Epidermal melanocyte (primary cell): ENCODE data around the gene HOXA4.
A peak's percentile ranks its signal among the peaks of the same experiment; 100 is the strongest.

Experiments
- DNase-seq: peaks from one replicate; pipeline ENCODE4 v3.0.0; 2011; ENCODE audit warnings: low spot score; ENCODE audit not compliant: insufficient read length

Gene HOXA4

DNA sequence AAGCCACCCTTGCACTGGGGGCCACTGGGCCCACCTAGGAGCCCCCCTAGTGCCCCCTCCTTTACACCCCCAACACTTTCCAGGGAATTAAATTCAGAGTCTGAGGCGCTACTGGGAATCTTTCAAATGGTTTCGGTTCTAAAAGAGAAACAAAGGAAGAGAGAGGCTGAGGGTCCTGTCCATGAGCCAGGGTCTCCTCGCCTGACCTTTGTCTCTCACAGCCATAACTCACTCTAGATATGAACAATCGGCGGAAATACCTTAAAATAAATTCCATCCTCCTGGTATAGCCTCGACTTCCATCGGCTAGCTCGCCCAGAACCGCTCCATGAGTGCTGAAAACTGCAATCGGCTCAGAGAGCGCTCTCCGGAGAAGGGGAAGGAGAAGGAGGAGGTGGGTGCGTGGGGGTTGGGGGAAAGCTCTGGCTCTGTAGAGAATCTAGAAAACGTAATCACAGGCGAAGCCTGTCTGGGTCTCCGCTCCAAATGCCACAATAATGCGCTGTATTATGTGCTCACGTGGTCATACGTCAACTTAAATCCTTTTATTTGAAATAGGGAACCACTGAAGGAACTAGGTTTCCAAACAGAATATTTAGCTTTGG, 12.6 kb downstream of the HOXA4 start:
- no peak for DNase-seq

DNA sequence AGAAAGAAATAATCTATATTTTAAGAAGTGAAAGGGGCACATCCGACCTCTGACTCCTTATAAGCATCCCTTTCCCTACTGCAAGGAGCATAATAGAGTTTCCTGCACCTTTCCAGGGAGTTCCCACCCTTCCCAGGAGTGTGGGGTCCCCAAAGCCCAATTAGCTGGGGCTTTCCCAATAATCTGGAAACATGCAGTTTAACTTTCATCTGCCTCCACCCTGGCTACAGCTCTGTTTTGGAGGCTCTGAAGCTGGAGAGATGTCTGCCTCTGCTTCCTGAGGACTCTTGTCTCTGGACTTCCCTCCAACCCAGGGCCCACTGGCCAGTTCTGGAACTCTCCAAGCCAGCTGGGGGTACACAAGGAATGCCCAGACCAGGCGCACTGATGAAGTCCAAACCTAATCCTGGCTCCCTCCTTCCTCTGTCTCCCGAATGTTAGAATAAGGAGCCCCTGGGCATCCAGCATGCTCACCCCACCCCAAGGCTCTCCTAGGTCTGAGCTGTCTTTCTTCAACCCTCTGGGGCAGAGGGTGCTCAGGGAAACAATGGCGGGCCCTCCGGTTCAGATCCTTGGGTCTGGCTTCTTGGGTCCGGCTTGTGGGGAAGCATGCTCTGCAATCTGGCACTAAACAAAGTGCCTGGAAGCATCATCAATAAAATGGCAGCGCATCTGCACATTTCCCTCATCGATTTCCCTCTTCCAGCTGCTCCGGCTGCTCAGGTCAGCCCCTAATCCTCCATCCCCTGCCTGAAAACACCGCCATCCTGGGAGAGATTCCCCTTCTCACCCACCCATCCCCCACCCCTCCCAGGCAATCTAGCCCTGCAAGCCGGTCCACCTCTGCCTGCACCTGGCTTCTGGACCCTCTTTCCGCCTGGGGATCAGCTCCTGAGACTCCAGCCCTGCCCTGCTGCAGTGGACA, 13.3 kb downstream of the HOXA4 start:
- no peak for DNase-seq

DNA sequence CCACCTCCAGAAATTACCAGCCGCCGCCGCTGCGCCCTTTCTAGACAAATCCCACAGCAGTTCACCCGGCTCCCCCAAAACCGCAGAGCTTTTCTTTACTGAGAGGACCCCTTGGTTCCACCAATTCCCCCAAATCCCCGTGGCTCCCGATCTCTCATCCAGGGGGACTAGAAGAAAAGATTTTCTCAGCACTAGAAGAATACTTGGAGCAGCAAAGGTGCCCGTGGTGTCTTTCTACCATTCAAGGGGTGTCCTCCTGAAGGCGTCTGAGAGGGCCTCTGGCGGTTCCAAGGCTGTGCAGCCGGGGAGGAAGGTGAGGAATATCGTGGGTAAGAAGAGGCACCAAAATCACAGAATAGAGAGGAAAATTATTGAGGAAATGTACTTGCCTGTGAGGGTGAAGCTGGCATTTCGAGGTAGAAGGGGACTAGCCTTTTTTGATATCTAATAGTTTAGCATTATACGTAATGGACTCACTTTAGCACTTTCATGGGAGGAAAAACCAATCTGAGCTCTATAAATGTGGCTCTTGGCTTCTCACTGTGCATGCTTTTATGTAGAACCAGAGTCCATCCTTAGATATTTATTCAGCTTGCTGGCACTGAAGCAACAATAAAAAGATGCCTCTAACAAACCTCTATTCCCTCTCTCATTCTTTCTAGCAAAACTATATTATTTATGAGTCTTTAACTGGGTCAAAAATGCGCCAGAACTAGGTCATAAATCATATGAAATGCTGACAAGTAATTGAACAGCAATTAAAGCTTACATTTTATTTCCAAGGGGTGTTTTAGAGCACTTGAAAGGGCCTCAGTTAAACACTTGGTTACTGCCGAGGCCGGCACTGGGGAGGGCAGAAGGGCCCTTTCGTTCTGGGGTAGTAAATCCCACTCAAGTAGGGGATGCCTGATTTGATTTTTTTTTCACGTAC, 14.3 kb downstream of the HOXA4 start:
- no peak for DNase-seq

DNA sequence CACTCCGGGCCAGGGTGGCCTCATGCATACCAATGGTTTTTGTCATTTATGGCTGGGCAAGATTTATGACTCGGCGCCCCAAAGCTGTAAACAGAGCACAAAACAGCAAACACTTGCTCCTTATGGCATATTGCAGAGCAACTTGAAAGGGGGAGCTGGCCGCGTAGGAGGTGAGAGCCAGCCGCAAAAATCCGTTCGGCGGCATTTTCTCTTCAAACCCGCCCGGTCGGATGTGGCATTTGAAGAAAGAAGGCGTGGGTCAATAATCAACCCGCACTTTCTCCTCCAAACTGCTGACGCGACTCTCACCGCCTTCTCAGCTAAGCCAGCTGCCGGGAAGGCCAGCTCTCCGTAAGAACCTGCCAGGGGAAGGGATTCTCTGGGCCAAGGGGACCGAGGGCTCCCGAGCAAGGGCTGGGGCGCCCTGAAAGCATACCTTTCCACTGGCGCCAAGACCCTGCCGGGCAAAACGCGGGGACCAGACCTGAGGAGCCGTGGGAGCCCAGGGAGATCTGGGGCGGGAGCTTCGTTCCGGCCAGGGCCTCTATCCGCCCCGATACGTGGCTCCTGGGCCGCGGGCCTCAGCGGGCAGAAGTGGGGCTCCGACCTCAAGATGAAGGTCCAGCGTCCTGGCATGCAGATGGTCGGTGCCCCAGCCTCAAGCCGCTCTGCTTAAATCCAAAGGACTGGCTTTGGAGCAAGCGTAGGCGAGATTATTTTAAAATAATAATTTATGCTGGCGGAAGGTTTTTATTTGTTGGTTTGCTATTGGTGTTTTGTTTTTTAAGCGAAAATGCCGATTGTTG, 15.1 kb downstream of the HOXA4 start:
- DNase-seq: no peak

DNA sequence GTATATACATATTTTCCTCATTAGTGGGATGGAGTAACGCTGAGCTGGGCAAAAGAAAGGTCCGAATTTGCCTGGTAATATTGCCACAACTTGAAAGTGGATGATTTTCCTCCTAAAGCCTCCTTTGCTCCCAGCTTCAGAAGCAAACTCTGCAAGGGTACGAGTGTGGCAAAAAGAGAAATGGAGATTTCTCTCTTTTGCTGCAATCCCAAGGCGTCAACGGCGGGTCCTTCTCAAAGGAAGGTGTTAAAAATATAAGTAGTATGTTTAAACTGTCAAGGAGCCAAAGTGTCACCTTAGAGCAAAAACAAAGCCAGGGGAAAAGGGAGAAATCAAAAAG, 15.7 kb downstream of the HOXA4 start:
- no peak for DNase-seq

DNA sequence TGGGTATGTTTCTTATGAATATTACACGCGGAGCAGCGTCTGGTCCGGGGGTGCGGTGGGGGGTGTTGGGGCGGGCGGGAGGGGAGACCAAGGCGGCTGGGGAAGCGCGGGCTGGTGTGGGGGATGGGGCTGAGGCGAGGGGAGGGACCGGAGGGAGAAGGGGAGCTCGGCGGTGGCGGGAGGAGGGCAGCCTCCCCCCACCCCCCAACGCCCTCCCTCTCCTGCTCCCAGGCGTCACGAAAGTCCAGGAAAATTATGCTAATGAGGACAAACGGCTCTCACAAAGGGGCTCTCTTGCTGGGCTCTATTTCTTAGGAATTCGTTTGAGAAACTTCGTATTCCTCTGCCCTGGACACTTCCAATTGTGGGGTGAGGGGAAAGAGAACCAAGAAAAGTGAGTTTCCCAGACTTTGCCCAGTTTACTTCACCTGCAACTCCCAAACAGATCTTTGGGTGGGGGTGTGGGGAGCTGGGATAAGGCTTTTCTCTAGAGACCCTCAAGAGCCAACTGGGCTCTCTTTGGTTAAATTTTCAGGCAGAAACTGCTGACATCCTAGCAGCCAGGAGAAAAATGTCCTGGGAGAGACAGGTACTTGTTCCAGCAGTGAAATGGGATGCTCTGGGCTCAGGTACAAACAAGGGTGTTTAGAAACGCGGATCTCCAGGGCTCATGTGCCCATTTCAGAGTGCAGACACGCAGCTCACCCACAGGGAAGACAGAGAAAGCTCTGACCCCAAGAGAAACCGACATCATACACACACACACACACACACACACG, 16.4 kb downstream of the HOXA4 start:
- DNase-seq: no peak

DNA sequence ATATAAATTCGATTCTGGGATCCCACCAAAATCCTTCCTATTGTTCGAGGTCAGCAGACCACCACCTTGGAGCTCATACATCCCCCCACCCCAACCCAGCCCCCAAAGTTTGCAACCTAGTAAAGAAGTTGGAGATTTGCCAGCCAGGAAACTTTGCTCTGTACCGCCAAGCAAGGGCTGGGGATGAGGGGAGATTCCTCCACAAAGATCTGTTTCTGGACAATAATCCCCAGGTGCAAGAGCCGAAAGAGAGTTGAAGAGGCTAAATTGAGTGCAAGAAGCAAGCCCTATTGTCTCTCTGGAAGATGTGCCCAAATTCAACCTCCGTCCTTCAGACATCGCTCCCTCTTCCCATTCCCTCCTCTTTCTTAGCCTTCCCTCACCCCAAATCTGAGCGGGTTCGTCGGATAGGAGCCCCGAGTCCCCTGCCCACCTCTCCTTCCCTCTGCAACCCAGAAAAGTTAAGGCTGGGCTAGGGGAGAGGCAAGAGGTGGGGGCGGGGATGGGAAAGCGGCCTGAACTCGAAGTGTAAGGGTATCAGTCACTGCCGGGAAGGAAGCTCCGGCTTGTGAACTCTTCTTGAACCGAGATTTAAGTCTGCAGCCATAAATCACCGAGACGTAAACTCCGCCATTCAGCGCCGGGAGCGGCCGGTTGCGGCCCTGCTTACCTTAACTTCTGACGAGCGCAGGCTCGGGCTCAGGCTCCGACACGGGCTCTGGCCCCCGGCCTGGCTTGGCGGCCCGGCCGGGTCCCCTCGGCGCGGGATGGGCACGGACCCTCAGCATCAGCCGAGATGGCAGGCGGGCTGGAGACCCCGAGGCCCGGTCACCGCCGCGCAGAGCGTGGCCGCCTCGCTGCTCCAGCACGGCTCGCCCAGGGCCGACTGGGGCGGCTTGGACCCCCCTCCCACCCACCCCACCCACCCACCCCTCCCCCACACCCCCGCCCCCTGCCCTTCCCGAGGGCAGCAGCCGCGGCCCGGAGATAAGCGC, 17.3 kb downstream of the HOXA4 start:
- DNase-seq: no peak

DNA sequence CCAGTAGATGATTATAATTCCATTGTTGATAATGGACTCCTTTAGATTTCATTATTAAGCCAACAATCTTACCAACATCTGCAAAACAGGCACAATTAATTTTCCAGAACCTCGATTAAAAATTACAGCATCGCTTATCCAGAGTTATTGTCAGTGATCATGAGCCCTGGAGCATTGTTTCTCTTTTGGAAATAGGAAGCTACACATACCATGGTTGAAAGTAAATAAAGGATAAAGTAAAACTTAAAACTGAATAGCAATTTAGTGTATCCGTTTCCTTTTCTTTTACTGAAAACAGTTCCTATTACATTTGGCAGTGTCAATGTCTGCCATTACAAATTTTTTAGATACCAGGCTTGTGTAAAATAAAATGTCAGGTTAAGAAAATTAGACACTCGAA, 18.2 kb downstream of the HOXA4 start:
- no peak for DNase-seq

DNA sequence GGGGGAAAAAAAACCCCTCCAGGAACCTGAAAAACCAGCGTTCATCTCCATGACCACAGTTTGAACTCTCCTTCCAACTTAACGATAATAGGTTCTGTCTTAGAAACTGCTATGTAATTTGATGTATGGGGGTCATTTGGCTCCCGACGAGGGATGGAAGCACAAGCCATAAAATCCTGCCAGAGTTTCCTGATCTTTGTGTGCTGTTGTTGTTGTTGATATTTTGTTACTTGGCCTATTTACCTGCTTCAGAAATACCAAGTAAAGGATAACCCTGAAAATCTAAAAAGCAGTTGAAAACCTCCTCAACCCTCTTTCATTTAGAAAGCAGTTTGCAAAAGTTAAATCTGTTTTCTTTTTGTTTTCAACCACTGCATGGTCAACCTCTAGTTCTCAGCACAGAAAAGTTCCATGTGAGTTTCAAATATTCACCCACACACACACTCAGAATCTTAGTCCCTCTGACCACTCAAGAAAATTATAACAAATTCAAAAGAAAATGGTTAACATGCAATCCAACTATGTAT, 18.7 kb downstream of the HOXA4 start:
- no peak for DNase-seq

DNA sequence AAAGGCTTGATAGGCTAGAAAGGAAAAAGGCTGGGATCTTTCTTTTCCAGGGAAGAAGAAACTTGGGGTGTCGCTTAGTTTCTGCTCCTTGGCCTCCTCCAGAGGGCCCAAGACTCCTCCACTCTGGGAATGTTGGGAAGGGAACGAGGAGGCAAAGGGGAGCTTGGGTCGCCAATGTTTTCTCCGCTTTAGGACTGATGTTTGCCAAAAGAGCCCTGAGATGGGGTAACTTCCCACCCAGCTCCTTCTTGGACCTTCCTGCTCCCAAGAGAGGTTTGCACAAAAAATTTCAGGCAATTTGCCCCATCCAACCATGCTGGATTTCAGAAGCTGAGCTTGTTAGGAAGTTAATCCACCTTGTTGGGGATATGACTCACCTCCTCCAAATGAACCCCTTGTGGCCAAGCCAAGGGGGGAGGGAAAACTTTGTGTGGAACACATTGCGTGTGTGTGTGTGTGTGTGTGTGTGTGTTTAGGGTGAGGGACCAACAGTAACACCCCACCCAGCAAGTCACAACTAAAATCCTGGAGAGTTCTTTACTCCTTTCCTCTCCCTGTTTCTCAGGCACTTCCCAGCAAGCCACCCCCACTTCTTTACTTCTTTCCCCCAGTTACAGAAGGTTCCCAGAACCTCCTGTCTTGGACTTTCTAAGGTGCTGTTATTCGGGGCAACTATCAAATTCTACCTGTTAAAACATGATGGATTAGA, 19.4 kb downstream of the HOXA4 start:
- no peak for DNase-seq

DNA sequence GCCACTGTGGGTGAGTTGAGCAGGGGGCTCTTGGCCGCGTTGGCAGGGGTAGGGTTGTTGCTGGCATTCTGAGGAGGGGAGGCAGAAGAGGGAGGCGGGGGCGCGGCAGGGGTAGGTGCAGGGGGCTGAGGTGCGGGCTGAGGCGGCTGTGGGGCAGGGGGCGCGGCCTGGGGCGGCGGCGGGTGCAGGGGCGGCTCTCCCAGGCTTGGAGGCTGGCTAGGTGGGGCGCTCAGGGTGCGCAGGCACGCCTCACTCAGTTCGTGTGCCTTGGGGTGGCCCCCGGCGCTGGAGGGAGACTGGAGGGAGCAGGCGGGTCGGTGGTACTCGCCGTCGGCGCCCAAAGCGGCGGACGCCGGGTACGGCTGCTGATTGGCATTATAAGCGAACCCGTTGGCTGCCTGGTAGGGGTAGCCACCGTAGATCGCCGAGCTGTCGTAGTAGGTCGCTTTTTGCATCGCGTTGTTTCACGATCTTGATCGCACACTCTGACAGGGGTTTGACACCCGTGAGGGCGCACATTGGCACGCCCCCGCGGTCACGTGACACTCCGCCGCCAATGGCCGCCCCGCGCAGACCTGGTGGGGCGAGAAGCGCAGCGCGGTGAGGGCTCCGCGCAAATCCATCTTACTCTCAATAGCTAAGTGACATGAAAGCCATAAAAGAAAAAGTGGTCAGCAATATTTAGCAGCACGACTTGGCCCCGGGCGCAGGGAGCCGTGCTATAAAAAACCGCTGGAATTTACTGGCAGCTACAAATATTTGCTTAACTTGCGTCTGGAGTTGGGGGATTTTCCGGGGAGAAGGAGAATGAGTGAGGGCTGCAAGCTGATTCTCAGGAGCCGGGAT, 20.1 kb downstream of the HOXA4 start:
- peak; percentile 80 for DNase-seq

DNA sequence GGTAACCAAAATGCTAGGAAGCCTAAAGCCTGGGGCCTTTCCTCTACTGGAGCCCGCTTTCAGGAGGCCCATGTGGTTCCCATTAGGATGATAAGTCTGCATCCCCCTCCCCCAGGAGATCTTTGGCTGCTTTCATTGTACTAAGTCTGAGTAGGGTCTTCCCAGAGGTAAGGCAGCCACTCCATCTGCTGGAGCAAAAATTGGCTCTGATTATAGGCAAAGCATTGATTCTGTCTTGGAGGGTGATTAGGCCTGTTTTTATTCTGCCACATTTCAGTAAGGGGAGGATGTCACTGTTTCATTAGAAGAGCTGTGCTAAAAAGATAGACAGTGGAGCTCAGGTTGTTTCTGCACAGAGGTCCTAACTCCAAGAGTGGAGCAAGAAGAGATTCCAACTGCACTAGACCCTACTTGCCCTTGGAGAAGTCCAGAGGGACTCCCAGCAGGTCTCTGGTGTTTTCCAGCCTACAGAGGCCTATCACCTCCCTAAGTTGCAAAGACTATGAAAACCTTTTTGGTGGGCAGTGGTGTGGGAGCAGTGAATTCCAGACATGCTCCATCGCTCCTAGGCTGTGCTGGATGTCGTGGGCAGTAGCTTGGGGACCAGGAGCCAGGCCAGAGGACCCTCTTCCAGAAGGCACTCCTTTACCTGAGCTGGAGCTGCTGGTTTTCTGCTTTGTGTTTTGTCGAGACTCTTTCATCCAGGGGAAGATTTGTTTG, 20.9 kb downstream of the HOXA4 start:
- no peak for DNase-seq

DNA sequence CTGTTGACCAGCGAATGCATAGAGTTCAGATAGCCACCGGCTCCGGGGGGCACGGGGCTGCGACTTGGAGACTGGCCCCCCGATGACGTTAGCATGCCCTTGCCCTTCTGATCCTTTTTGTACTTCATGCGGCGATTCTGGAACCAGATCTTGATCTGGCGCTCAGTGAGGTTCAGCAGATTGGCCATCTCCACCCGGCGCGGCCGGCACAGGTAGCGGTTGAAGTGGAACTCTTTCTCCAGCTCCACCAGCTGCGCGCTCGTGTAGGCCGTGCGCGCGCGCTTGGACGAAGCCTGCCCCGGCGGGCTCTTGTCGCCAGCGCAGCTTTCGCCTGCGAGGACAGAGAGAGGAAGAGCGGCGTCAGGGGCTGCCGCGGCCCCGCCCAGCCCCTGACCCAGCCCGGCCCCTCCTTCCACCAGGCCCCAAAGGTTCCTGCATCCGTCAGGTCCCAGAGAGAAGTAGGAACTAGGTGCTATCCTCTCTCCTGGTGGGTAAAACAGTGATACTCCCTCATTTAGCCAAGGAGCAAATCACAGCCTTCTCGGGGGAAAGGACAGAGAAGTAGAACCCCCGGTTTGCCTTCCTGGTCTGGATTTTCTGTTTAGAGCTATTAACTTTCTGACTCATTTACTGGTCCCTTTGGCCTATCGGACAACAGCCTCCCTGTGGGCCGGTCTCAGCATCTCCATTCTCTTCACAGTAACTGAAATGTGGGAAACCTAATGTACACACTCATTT, 22.0 kb downstream of the HOXA4 start:
- DNase-seq: no peak

DNA sequence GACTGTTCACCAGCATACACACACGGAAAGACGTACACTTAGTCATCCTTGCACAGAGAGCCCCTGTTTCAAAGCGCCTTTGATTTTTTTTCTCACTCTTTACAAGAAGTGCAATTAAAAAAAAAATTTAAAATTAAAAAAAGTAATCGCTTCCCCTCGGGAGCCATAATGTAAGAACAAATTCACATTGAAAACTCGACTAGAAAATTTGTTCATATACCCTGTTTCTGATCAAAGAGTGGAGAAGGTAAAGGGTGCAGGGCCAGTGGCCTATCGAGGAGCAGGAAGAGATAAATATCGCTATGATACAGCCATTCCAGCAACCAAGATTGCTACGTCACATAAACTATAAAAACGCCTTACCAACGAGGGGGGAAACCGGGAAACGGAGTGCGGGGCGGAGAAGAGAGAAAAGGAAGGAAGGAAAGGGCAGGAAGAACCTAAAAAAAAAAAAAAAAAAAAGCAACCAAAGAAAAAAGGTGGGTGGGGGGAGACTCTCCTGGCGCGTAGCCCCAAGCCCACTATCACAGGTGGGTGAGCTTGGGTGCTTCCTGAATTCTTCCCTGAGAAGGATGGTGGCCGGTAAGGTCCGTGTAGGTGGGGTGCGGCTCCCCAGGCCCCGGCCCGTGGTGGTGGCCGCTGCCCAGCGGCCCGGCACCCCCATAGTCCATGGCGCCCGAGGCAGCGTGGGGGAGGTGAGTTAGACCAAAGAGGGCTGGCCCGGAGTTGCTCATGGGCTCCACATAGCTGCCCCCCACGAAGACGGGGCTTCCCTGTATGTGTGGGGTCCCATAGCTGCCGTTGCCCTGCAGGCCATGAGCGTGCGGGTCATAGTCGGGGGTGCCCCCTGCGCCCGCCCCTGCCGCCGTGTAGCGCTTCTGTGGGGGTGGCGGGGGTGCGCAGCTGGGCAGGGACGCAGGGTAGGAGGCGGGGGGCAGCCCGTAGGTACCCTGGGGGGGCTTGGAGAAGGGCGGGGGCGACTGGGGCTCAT, 22.9 kb downstream of the HOXA4 start:
- no peak for DNase-seq

DNA sequence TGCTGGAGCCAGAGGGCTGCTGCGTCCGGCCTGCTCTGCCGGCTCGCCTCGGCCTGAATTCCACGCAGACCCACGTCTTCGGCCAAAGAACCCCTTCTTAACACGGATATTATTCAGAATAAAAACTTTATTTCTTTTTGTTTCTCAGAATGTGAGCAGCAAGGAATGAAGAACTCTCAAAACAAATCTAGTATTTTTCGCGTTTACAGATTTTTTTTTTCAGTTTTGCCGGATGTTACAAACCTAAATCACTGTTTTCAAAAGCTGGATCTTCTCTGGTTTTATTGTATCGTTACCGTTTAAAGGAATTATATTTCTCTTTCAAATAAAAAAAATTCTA, 23.7 kb downstream of the HOXA4 start:
- no peak for DNase-seq
